ENCODE data around the gene CHST3. TPM values are rescaled to one million over a fixed set of nuclear protein-coding genes. Genes with fewer than 3 reads are reported as not detected.

The CHST3 gene
- total and polyA plus RNA-seq, 9 of the 15 experiments (the other 6 are each of a cell fraction or from before 2014, with no cell fraction given) = 0.01 to 1.3 (median 0.15) TPM

DNA sequence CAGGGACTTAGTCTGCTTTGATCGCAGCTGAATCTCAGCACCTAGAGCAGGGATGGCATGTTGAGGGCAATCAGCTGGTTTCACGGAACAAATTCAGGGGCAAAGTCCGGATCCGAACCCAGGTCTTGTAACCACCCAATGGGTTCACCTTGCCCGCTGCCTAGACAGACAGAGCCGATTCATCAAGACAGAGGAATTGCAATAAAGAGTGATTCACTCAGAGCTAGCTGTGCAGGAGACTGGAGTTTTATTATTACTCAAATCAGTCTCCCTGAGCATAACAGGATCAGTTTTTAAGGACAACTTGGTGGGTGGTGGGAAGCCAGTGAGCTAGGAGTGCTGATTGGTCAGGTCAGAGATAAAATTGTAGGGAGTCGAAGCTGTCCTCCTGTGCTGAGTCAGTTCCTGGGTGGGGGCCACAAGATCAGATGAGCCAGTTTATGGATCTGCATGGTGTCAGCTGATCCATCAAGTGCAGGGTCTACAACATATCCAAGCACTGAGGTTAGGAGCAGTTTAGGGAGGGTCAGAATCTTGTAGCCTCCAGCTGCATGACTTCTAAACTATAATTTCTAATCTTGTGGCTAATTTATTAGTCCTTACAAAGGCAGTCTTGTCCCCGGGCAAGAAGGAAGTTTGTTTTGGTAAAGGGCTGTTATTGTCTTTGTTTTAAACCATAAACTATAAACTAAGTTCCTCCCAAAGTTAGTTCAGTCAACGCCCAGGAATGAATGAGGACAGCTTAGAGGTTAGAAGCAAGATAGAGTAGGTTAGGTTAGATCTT lies 43.5 kb upstream of the CHST3 start (continued):
- TF ChIP-seq, protein P1, sequence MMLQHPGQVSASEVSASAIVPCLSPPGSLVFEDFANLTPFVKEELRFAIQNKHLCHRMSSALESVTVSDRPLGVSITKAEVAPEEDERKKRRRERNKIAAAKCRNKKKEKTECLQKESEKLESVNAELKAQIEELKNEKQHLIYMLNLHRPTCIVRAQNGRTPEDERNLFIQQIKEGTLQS (IDR thresholded peaks at IDR 0.05) = peak; percentile 35; the same call in 1 of the 2 replicates
- TF ChIP-seq, protein P1 (CRISPR knock-in tag; conservative IDR thresholded peaks at IDR 0.05) = no peak
- TF ChIP-seq, protein P2, sequence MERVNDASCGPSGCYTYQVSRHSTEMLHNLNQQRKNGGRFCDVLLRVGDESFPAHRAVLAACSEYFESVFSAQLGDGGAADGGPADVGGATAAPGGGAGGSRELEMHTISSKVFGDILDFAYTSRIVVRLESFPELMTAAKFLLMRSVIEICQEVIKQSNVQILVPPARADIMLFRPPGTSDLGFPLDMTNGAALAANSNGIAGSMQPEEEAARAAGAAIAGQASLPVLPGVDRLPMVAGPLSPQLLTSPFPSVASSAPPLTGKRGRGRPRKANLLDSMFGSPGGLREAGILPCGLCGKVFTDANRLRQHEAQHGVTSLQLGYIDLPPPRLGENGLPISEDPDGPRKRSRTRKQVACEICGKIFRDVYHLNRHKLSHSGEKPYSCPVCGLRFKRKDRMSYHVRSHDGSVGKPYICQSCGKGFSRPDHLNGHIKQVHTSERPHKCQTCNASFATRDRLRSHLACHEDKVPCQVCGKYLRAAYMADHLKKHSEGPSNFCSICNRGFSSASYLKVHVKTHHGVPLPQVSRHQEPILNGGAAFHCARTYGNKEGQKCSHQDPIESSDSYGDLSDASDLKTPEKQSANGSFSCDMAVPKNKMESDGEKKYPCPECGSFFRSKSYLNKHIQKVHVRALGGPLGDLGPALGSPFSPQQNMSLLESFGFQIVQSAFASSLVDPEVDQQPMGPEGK (CRISPR knock-in tag; IDR thresholded peaks at IDR 0.05; ENCODE audit: borderline replicate concordance) = no peak
- TF ChIP-seq TAL1 (IDR thresholded peaks at IDR 0.05) (peak; percentile 16; the same call in 1 of the 2 replicates), SMARCE1 (IDR thresholded peaks at IDR 0.05) (peak; percentile 55; the same call in 1 of the 2 replicates), FOSL1 (tag; conservative IDR thresholded peaks at IDR 0.05) (peak; percentile 87), MEF2A (IDR thresholded peaks at IDR 0.05; ENCODE audit: control insufficient read depth, low read depth, low read length) (no peak), POLR2B (IDR thresholded peaks at IDR 0.05; ENCODE audit: low read depth, partially characterized antibody) (no peak), SRF (CRISPR knock-in tag; IDR thresholded peaks at IDR 0.05) (peak; percentile 4 to 20; a peak in 1 of 4 replicates), KLF13 (tag; IDR thresholded peaks at IDR 0.05; ENCODE audit: borderline replicate concordance, low read depth) (peak; percentile 32; the same call in 1 of the 2 replicates), KLF6 (CRISPR knock-in tag; IDR thresholded peaks at IDR 0.05; ENCODE audit: borderline replicate concordance) (peak; percentile 19; the same call in 1 of the 2 replicates)
- TF ChIP-seq, protein P3, sequence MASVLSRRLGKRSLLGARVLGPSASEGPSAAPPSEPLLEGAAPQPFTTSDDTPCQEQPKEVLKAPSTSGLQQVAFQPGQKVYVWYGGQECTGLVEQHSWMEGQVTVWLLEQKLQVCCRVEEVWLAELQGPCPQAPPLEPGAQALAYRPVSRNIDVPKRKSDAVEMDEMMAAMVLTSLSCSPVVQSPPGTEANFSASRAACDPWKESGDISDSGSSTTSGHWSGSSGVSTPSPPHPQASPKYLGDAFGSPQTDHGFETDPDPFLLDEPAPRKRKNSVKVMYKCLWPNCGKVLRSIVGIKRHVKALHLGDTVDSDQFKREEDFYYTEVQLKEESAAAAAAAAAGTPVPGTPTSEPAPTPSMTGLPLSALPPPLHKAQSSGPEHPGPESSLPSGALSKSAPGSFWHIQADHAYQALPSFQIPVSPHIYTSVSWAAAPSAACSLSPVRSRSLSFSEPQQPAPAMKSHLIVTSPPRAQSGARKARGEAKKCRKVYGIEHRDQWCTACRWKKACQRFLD (CRISPR knock-in tag; IDR thresholded peaks at IDR 0.05) = peak; percentile 47; the same call in 1 of the 2 replicates
- TF ChIP-seq, protein P4, sequence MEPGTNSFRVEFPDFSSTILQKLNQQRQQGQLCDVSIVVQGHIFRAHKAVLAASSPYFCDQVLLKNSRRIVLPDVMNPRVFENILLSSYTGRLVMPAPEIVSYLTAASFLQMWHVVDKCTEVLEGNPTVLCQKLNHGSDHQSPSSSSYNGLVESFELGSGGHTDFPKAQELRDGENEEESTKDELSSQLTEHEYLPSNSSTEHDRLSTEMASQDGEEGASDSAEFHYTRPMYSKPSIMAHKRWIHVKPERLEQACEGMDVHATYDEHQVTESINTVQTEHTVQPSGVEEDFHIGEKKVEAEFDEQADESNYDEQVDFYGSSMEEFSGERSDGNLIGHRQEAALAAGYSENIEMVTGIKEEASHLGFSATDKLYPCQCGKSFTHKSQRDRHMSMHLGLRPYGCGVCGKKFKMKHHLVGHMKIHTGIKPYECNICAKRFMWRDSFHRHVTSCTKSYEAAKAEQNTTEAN (CRISPR knock-in tag; IDR thresholded peaks at IDR 0.05) = no peak
- TF ChIP-seq, protein P5, sequence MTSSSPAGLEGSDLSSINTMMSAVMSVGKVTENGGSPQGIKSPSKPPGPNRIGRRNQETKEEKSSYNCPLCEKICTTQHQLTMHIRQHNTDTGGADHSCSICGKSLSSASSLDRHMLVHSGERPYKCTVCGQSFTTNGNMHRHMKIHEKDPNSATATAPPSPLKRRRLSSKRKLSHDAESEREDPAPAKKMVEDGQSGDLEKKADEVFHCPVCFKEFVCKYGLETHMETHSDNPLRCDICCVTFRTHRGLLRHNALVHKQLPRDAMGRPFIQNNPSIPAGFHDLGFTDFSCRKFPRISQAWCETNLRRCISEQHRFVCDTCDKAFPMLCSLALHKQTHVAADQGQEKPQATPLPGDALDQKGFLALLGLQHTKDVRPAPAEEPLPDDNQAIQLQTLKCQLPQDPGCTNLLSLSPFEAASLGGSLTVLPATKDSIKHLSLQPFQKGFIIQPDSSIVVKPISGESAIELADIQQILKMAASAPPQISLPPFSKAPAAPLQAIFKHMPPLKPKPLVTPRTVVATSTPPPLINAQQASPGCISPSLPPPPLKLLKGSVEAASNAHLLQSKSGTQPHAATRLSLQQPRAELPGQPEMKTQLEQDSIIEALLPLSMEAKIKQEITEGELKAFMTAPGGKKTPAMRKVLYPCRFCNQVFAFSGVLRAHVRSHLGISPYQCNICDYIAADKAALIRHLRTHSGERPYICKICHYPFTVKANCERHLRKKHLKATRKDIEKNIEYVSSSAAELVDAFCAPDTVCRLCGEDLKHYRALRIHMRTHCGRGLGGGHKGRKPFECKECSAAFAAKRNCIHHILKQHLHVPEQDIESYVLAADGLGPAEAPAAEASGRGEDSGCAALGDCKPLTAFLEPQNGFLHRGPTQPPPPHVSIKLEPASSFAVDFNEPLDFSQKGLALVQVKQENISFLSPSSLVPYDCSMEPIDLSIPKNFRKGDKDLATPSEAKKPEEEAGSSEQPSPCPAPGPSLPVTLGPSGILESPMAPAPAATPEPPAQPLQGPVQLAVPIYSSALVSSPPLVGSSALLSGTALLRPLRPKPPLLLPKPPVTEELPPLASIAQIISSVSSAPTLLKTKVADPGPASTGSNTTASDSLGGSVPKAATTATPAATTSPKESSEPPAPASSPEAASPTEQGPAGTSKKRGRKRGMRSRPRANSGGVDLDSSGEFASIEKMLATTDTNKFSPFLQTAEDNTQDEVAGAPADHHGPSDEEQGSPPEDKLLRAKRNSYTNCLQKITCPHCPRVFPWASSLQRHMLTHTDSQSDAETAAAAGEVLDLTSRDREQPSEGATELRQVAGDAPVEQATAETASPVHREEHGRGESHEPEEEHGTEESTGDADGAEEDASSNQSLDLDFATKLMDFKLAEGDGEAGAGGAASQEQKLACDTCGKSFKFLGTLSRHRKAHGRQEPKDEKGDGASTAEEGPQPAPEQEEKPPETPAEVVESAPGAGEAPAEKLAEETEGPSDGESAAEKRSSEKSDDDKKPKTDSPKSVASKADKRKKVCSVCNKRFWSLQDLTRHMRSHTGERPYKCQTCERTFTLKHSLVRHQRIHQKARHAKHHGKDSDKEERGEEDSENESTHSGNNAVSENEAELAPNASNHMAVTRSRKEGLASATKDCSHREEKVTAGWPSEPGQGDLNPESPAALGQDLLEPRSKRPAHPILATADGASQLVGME (CRISPR knock-in tag; IDR thresholded peaks at IDR 0.05) = no peak

All from K562 (cell line).